Epidermal melanocyte (primary cell): Measurements from ENCODE around the gene TBC1D9B.

Experiments used
- DNase-seq: peaks from one replicate; pipeline ENCODE4 v3.0.0; 2011; ENCODE audit warnings: low spot score; ENCODE audit not compliant: insufficient read length

TBC1D9B gene

DNA sequence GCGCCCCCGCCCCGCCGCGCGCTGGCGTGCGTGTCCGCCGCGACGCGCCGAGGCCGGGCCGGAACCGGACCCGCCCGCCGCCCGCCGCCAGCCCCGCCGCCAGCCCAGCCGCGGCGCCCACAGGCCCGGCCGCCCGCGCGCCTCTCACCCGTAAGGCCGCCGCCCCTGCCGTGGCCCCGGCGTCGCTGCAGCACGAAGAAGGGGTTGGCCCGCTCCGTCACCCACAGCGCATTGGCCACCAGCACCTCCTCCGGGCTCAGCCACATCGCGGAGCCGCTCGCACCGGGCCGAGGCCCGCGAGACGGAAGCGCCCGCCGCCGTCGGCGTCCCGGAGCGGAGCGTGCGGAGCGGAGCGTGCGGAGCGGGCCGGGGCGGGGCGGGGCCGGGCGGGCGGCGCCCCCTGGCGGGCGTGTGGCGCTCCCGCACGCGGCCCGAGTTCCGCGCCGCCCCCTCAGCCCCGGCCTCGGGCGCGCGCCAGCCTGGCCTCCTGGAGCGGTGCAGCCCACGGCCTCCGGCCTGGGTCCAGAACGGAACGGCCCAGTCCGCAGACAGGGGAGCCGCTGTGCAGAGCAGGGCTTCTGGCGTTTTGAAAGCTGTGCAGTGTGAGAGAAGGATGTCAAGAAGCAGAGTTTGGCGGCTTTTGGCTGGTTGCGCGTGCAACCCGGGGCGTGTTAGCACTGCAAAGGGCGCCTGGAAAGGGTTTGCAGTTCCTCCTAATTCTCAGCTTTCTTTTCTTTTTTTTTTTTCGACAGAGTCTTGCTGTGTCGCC lies at the start of gene TBC1D9B:
Gene TBC1D9B, minus strand, starts transcription at position 342 of the 769 bp plus-strand sequence. Its CDS starts 76 bp downstream, at position 266.
- peak; percentile 40 for DNase-seq

DNA sequence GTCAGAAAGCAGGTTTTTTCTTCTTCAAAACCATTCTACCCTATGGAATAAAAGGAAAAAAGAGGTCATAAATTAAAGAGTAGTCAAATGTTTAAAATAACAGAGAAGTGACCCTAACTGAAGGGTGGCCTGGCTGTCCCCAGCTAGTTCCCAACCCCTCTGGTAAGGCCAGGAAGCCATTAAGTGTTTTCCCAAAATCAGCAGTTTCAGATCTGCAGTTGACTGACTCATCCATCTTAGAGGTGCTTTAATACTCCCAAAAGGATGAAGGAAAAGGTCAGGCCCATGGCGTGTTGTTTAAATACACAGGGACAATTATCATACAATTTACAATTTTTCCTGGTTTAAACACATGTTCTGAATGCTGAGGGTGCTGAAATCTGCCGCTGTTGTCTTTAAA lies 47.9 kb upstream of the TBC1D9B start:
- no peak for DNase-seq

DNA sequence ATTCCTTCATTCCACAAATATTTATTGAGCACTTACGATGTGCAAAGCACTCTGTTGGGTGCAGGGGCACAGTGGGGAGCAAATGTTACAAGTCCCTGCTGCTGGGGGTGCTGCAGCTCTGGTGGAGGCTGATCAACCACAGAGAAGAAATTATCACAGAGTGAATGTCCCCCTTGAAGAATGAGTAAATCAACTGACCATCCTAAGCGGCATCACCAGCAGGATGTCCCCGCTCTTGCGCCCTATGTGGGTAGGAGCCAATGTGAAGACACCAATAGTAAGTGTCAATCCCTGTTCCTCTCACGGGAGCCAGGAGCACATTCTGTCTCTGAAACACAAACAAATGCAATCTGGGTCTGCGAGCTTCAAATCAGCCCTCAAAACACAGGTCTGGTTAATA lies 47.4 kb upstream of the TBC1D9B start:
- DNase-seq: no peak

DNA sequence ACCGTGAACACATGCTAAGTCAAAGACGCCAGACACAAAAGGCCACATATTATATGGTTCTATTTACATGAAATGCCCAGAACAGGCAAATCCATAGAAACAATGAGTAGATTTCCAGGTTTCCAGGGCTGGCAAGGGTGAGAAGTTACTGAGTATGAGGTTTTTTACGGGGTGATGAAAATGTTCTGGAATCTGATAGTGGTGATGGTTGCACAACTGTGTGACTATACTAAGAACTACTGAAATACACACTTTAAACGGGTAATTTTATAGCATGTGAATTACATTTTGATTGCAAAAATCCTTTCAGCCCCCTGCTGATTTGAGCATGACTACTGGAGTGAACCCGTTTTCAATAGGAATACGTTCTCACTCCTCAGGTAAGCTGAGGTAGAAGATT lies 46.7 kb upstream of the TBC1D9B start:
- no peak for DNase-seq

DNA sequence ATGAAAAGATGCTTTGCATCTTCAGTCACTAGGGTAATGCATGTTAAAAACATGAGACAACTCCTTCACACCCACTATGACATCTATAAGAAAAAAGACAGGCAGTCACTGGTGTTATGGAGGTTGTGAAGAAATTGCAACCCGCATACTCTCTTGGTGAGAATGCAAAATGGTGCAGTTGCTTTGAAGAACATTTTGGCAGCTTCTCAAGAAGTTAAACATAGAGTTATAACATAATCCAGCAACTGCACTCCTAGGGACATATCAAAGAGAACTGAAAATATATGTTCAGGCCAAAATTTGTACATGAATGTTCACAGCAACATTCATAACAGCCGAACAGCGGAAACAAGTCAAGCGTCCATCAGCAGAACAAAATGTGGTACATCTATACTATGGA lies 46.3 kb upstream of the TBC1D9B start:
- no peak for DNase-seq

DNA sequence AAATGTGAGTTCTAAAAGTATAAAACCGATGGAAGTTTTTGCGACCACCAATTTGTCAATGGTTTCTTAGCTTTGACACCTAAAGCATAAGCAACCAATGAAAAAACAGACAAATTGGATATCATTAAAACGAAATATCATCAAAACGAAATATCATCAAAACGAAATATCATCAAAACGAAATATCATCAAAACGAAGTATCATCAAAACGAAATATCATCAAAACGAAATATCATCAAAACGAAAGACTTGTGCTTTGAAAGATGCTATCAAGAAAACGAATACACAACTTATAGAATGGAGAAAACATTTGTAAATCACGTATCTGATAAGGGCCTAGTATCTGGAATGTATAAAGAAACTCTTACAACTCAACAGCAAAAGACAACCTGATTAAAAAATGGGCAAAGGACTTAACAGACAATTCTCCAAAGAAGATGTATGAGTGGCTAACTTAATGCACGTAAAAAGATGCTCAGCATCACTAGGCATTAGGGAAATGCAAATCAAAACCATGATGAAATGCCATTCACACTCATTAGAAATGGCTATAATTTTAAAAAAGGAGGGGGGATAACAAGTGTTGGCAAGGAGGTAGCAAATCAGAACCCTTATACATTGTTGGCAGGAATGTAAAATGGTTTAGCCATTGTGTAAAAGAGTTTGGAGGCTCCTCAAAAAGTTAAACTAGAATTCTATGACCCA lies 29.4 kb upstream of the TBC1D9B start:
- DNase-seq: no peak

DNA sequence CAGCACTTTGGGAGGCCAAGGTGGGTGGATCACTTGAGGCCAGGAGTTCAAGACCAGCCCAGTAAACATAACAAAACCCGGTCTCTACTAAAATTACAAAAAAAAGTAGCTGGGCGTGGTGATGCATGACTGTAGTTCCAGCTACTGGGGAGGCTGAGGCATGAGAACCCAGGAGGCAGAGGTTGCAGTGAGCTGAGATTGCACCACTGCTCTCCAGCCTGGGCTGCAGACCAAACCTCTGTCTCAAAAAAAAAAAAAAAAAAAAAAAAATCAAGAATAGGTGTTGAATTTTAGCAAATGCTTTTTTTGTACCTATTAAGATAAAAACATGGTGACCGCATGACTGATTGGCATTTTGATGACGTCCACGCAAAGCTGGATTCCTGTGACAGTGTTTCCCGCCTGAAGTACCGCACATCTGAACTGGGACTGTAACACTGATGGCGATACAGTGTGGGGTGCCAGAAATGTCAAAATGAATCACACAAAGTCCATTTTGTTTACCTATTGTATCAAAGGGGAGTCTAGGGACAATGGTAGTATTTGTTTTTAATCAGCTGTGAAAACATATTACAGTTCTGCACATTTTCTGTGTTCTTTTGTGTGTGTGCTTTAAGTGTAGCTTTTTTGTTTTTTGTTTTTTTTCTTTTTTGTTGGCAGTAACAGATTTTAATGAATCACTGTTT lies 23.2 kb upstream of the TBC1D9B start:
- no peak for DNase-seq

DNA sequence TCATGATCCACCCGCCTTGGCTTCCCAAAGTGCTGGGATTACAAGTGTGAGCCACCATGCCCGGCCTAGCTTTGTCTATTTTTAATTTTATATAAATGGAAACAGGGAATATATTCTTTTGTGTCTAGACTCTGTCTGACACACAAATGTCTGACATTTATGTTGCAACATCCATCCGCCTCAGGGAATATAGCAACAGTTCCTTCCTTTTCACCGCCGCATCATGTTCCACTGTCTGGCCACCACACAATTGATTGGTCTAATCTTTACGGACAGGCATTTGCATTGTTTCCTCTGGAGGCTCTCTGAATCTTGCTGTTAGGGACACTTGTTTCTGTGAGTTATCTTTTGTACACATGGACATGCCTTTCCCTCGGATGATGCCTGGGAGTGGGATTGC lies 20.1 kb upstream of the TBC1D9B start:
- no peak for DNase-seq

DNA sequence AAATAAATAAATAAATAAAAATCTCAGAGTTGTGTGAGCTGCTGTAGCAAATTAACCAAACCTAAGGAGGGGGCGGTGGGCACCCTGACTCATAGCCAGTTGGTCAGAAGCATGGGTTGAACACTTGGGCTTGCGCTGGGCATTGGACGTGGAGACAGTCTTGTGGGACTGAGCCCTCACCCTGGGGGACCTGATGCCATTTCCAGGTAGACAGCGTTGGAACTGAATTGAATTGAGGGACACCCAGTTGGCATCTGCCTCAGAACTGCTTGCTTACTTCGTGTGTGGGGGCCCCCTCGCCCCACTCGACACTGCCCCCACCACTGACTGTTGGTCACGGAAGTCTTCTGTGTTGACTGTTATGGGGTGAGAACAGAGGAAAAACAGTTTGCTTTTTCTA lies 19.0 kb upstream of the TBC1D9B start:
- no peak for DNase-seq

DNA sequence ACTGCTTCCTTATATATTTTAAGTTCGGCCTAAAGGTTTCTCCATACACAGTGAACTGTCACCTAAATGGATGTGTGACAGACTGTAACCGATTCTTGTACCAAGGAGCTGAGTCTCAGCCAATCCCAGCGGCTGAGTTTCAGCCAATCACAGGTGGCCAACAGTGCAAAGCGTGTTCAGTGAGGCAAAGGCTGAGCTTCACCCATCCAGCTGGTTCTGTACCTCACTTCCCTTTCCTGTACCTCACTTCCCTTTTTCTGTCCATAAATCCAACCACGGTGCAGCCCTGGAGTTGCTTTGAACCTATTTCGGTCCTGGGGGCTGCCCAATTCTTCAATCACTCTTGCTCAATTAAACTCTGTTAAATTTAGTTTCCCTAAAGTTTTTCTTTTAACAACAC lies 15.7 kb upstream of the TBC1D9B start:
- DNase-seq: no peak

DNA sequence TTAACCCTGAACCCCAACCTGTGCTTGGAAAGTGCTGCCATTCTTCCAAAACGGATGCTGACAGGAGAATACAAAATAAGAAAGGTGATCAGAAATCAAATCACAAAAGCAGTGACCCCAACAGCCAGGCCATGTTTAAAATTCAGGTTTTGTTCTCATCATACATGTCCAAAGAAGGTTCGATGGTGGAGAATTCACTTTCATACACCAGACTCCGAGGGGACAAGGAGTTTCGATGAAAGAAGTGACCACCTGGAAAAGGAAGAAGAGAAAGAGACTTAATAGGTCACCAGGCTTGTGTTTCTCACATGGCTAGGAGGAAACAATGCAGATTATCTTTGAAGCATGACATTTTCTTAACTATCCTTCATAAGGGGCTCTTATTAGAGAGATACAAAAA lies 12.5 kb upstream of the TBC1D9B start:
- DNase-seq: no peak

DNA sequence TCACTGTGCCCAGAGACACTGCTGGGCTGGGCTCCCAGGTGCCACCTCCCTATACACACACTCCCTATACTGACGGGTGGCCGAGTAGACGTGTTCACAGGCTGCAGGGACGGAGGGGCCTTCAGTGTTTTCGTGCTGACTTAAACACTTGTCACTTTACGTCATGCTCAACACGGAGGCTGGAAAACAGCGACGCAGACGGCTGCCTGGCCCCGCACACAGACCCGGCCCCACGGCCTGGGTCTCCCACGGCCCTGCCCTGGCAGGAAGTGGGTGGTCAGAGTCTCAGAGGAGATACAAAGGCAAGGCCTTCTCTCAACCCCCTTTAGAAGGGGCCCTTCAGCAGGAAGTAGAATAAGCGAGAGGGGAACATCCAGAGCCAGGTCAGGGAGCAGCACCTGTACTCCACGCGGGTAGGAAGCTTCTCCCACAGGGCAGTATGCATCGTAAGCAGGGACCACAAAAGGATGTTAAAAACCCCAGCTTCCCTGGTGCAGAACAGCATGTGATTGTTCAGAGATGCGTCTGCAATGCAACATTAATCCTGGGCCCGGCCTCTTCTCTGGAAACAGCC lies 11.9 kb upstream of the TBC1D9B start:
- no peak for DNase-seq

DNA sequence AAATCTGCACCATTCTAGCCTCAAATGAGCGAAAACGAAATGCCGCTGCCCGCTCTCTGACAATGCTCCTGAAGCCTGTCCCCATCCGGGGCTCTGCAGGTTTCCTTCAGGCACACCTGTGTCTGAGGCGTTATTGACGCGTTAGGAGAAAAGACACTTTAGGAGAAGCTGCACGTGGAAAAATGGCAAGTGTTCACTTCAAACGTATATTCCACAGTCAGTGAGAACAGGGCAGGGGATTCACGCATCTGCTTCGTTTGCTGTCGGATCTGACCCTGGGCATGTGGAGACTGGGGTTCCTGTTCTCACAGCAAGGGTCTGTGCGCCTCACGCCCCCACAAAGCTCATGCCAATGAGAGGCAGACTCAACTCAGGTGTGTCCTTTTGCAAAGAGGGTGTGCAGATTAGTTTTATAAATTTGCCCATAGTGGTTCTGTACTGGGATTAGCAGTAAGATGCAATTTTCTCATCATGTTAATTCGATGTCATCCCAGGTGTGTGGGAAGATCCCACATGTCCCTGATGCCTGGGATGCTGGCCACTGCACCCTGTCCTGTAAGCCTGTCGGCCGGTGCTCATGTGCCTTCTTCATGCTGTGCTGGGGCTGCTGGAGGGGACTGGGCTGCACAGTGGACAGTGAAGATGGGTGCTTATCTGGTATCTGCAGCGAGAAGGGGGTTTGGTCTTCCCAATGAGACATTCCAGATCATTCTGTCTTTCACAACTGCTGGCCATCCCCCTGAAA lies 11.2 kb upstream of the TBC1D9B start:
- DNase-seq: no peak

DNA sequence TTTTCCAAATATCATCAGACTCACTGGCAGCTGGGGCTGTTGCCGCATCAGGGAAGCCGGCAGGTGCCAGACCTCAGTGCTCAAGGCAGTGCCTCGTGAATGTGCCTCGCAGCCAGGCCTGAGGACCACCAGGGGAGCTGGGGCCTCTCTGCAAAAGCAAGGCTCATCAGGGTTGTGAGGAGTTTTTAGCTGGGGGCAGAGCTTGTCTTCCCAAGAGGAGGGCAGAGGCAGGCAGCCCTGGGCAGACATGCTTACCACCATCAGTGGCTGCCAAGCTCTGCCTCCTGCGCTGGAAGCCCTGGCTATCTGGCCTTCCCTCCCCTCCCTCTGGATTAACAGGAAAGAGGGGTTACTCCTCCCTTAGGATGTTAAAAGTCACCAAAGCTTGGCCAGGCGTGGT lies 8.8 kb upstream of the TBC1D9B start:
- DNase-seq: no peak

DNA sequence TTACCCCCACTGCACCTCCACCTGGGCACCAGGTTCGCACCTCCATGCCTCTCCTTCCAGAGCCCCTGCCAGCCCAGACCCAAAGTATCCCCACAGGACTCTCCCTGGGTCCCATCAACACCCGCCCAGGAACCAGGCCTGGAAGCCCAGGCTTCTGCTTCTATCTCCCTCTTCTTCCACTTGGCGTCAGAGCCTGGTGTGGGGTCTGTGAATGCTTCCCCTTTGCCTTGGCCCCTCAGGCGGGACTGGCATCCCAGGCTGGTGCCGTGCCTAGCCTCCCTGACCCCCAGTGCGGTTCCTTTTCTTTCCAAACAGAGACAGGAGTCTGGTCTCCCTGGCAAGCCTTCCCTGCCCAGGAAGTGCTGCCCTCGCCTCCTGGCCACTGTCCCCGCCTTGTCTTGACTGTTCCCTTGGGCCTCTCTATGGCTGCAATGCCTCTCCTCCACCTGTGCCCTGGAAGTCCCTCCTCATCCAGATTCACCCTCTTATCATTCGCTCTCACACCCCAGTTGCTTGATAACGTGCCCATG lies 7.8 kb upstream of the TBC1D9B start:
- DNase-seq: no peak

DNA sequence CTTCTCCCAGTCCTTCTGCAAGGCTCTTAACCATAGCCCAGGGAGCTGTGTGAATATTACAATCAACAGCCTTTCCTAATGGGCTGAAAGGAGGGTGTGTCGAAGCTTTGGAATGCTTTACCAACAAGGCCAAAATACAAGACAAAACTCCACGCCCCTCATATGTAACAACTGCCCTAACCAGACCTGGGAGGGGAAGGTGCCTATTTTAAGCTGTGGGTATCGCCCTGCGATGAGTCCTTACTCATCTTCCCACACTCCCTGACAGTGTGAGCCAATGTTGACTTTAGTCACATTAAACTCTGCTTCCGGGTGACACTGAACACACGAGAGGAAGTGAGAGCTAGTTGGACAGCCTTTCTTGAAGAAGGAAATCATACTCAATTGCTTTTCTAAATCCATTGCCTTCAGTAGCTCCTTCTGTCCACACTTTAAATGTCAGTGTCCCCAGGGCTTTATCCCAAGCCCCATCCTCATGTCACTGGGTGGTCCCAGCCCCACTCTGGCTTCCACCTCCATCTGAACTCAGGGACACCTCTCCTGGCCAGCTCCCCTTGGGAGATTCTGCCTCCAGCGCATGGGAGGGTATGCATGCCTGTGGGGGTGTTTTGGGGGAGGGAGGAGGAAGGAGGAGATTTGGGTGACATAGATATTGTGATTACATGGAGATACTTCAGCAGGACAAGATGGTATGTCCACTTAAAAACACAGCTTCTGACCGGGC lies 6.5 kb upstream of the TBC1D9B start:
- DNase-seq: no peak

DNA sequence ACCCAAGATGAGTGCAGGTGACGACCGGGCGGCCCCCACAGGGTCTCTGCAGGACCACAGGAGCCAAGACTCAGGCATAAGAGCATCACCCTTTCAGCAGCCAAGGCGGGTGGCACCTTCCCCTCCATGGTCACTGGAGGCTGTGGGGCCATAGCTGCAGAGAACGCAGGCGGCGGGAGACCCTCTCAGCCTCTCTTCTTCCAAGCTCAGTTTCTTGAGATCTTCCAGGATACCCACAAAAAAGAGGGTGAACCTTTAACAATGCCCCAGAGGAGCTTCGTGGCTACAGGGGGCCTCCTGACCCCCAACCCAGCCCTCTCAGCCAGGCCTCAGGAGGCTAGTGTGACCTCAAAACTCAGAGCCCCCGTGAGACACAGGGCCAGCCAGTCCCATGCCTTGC lies 5.8 kb upstream of the TBC1D9B start:
- no peak for DNase-seq

DNA sequence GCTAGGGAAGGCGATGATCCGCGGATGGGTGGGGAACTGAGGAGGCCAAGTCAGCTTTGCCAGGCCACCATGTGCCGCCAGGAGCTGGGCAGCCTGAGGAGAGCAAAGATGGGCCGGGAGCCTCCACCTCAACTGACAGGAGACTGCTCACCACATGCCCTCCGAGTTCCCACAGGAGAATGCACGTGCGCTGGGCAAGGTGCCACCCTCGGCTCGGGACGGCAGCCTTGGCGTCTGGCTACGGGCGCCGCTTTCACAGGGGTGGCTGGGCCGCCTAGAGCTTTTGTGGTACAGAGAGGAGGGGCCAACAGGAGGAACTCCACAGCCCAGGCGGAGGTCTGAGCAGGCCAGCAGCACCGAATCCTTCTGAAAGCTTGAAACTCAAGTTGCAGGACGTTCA lies 5.3 kb upstream of the TBC1D9B start:
- DNase-seq: no peak

DNA sequence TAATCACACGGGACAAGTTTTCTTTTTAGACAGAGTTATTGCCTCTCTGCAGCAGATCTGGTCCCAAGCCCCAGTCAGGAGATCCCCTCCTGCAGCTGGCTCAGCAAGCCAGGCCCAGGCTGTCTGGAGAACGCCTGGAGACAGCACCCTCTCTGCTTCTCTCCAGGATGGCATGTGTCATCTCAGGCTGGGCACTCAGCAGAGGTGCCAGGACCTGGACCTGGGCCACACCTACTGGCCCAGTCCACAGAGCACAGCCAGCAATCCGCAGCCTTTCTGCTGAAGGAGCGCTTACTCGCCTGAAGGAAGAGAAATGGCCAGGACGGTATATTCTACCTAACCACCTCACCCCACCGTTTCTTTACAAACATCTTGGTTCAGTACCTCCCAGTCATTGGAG lies 4.7 kb upstream of the TBC1D9B start:
- DNase-seq: no peak

DNA sequence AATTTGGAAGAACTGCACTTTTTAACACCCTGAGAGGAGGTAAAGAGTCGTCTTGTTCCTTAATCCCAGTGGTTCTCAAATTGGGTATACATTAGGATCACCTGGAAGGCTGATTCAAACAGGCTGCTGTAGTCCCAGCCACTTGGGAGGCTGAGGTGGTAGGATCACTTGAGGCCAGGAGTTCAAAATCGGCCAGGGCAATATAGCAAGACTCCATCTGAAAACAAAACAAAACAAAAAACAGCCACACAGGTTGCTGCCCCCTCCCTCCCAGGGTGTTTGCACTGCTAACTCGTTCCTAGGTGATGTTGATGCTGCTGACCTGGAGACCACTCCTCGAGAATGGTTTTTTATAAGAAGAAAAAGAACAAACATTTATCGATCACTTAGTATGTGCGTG lies 1.5 kb upstream of the TBC1D9B start:
- DNase-seq: no peak

DNA sequence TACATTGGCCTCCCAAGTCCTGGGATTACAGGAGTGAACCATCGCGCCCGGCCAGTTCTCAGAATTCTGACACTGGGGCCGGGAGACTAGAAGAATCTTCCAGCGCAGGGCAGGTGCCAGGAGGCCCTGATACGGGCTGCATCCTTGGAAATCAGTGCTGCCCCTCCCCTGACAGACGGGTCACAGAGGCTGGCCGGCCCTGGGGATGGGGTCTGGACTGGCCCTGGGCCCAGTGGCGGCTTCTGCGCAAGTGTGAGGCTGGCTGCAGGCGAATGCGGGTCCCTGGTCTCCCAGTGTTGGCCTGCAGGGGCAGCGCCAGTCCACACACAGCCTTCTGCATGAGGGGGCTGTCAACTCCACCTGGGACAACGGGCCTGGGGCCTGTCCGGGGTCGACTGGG lies 831 bp upstream of the TBC1D9B start:
- no peak for DNase-seq
